SU-DHL-6 (cell line): Measurements from ENCODE around the gene ATF1.
A peak's percentile ranks its signal among the peaks of the same experiment; 100 is the strongest.
"Not testable (repeated sequence)": the region's sequence is repeated elsewhere in the genome, so short reads cannot be mapped to it uniquely, and the experiment has no call there.

Experiments
- H2AFZ ChIP-seq: fragments of 200-600 bp; sonication (generic); 2 replicates; pipeline ENCODE4 v1.6.1; 2014; ENCODE audit warnings: low read depth, mild to moderate bottlenecking, moderate library complexity, mixed read lengths, antibody characterized with exemption, low read length; ENCODE audit not compliant: severe bottlenecking
- H3F3A ChIP-seq: fragments of 200-600 bp; shearing (Covaris generic); 2 replicates; pipeline ENCODE4 v1.6.0; 2016; ENCODE audit warnings: antibody characterized with exemption, mild to moderate bottlenecking; ENCODE audit not compliant: insufficient read depth
- H3K27ac ChIP-seq: fragments of 200-600 bp; sonication (generic); 2 replicates; pipeline ENCODE4 v1.5.1; 2016; ENCODE audit warnings: low read depth, mild to moderate bottlenecking, low read length, moderate library complexity, mixed read lengths
- H3K27me3 ChIP-seq: fragments of 200-600 bp; sonication (generic), shearing (Covaris generic); 2 replicates; pipeline ENCODE4 v1.6.0; 2014; ENCODE audit warnings: mild to moderate bottlenecking, low read length
- H3K36me3 ChIP-seq: fragments of 200-600 bp; sonication (generic); 2 replicates; pipeline ENCODE4 v1.6.1; 2014; ENCODE audit warnings: mild to moderate bottlenecking, low read length, mixed read lengths
- H3K4me2 ChIP-seq: fragments of 300-600, 200-600 bp; shearing (Covaris generic), sonication (generic); 2 replicates; pipeline ENCODE4 v1.6.0; 2014; ENCODE audit warnings: low read length, low read depth, mild to moderate bottlenecking; ENCODE audit not compliant: poor library complexity, severe bottlenecking
- H3K4me3 ChIP-seq: fragments of 200-600 bp; sonication (generic); 2 replicates; pipeline ENCODE4 v1.5.1; 2014; ENCODE audit warnings: antibody characterized with exemption, low read length, mild to moderate bottlenecking, mixed read lengths; ENCODE audit not compliant: insufficient read depth, poor library complexity, severe bottlenecking
- H3K79me2 ChIP-seq: fragments of 200-600 bp; sonication (generic); 2 replicates; pipeline ENCODE4 v1.6.1; 2014; ENCODE audit warnings: mild to moderate bottlenecking, low read length, moderate library complexity; ENCODE audit not compliant: insufficient read depth
- H3K9ac ChIP-seq: fragments of 200-600 bp; sonication (generic); 2 replicates; pipeline ENCODE4 v1.7.0; 2014; ENCODE audit warnings: mild to moderate bottlenecking, low read length
- H3K9me2 ChIP-seq: fragments of 200-600 bp; sonication (generic); replicated peaks from 2 replicates; pipeline ENCODE4 v1.6.1; 2014; ENCODE audit warnings: low read length; ENCODE audit not compliant: insufficient read depth
- H3K9me3 ChIP-seq: fragments of 200-600 bp; sonication (generic); 2 replicates; pipeline ENCODE4 v1.6.1; 2014; ENCODE audit warnings: low read length, mixed read lengths; ENCODE audit not compliant: insufficient read depth
- H4K20me1 ChIP-seq: fragments of 200-600 bp; sonication (generic); 2 replicates; pipeline ENCODE4 v1.6.1; 2014; ENCODE audit warnings: low read depth, mild to moderate bottlenecking, antibody characterized with exemption, low read length, moderate library complexity, mixed read lengths
- CTCF ChIP-seq: fragments of 200-600 bp; sonication (generic); IDR thresholded peaks from one replicate; pipeline ENCODE4 v1.5.1; 2017; ENCODE audit warnings: antibody characterized with exemption, mild to moderate bottlenecking, low read length, moderate library complexity; ENCODE audit not compliant: insufficient read depth, poor library complexity, severe bottlenecking
- EZH2phosphoT487 ChIP-seq: fragments of 200-600 bp; sonication (generic), shearing (Covaris generic); conservative IDR thresholded peaks from 2 replicates; pipeline ENCODE4 v1.6.1; 2018; ENCODE audit warnings: mild to moderate bottlenecking, antibody characterized with exemption, low read length, moderate library complexity, mixed read lengths

Gene ATF1

GRCh38 chr12:50825372-50825838 is 61.5 kb downstream of the ATF1 start:
- Histone ChIP-seq H3K36me3 (0 out of 2 replicates have a peak, but pooled peaks cover 2% of the 10 kb centered on the region), H3F3A (peaks cover 4% of the 10 kb centered on the region; the same call in 1 of the 2 replicates), H4K20me1 (no peaks in the 10 kb centered on the region), H3K4me2 (peak overlapping the region; percentile 30), H3K9me3 (no peaks in the 10 kb centered on the region), H3K79me2 (no peaks in the 10 kb centered on the region), H3K27me3 (no peaks in the 10 kb centered on the region), H3K9me2 (no peaks in the 10 kb centered on the region), H3K9ac (no peak overlapping the region), H3K4me3 (no peak overlapping the region), H2AFZ (peak overlapping the region; percentile 42), H3K27ac (peak overlapping the region; percentile 17; the same call in 1 of the 2 replicates)
- TF ChIP-seq EZH2phosphoT487 (no peak), CTCF (peak; percentile 10)

- Histone ChIP-seq H3K4me2 (no peak overlapping the region), H4K20me1 (no peaks in the 10 kb centered on the region), H3K27me3 (no peaks in the 10 kb centered on the region), H3K4me3 (no peak overlapping the region), H3K9ac (no peak overlapping the region), H3K9me3 (0 out of 2 replicates have a peak, but pooled peaks cover 5% of the 10 kb centered on the region), H3K9me2 (no peaks in the 10 kb centered on the region), H3K27ac (no peak overlapping the region), H3K36me3 (no peaks in the 10 kb centered on the region), H3F3A (no peaks in the 10 kb centered on the region; the same call in 1 of the 2 replicates), H3K79me2 (no peaks in the 10 kb centered on the region), H2AFZ (no peak overlapping the region)
- TF ChIP-seq EZH2phosphoT487, result no peak
Measured at GRCh38 chr12:50828121-50828520, 64.2 kb downstream of the ATF1 start.

GRCh38 chr12:50828886-50829285 is 65.0 kb downstream of the ATF1 start:
- no peaks in the 10 kb centered on the region for H3K9me2 ChIP-seq
- H3K4me3 ChIP-seq, result no peak overlapping the region
- H3K4me2 ChIP-seq, result no peak overlapping the region
- no peaks in the 10 kb centered on the region for H3K27me3 ChIP-seq
- no peaks in the 10 kb centered on the region for H3K79me2 ChIP-seq
- no peaks in the 10 kb centered on the region for H3K36me3 ChIP-seq
- no peak overlapping the region for H3K9ac ChIP-seq
- H4K20me1 ChIP-seq, result no peaks in the 10 kb centered on the region
- no peak overlapping the region for H2AFZ ChIP-seq
- no peak for TF ChIP-seq EZH2phosphoT487
- no peak for TF ChIP-seq CTCF
- H3K27ac ChIP-seq, result no peak overlapping the region
- H3F3A ChIP-seq, result no peaks in the 10 kb centered on the region; the same call in 1 of the 2 replicates
- peaks cover 6% of the 10 kb centered on the region for H3K9me3 ChIP-seq

- not testable (repeated sequence) for H3K4me2 ChIP-seq, H3K27me3 ChIP-seq, H3K79me2 ChIP-seq, H2AFZ ChIP-seq, H3K4me3 ChIP-seq, H3F3A ChIP-seq, H3K27ac ChIP-seq, H3K9ac ChIP-seq, H4K20me1 ChIP-seq, H3K36me3 ChIP-seq, H3K9me2 ChIP-seq
- peaks cover 13% of the 10 kb centered on the region for H3K9me3 ChIP-seq
Measured at GRCh38 chr12:50833801-50834200, 69.9 kb downstream of the ATF1 start.
